GM18861 (cell line): ENCODE data around the gene ELP4.
"Not testable (repeated sequence)": the region's sequence is repeated elsewhere in the genome, so short reads cannot be mapped to it uniquely, and the experiment has no call there.

Source experiments
- ATAC-seq: cut with Tn5 transposase; IDR thresholded peaks from one replicate; pipeline ENCODE4 v1.9.1; 2021; ENCODE audit not compliant: unreplicated experiment

ELP4 gene

DNA sequence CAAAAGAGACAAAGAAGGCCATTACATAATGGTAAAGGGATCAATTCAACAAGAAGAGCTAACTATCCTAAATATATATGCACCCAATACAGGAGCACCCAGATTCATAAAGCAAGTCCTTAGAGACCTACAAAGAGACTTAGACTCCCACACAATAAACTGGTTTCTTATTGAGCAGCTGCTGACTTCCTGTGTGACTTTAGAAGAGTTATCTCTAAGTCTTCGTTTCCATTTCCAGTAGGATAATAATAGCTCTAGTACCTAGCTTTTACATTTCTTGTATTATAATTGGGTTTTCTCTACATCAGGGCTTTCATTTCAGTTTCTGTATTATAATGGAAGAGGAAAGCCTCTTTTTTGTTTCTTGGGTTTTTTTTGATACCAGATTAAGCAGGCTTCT is 187.5 kb downstream of the ELP4 start:
- ATAC-seq, result not testable (repeated sequence)

DNA sequence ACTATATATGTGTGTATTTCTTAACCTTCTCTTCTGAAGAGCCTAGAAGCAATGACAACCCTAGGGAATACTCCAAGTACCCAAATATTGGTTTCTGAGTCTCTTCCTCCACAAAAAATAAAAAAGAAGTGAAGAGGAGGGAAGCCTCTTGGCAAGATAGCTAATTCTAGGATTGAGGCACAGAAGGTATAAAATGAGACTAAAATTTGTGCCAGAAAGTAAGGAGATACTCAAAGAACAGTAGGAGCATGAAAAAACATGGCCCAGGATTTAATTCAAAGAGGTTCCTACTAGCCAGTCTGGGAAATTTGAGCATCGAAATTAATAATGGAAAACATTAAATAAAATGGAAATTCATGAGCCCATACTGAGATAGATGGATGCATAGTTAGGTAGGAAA is 189.5 kb downstream of the ELP4 start:
- no peak for ATAC-seq

DNA sequence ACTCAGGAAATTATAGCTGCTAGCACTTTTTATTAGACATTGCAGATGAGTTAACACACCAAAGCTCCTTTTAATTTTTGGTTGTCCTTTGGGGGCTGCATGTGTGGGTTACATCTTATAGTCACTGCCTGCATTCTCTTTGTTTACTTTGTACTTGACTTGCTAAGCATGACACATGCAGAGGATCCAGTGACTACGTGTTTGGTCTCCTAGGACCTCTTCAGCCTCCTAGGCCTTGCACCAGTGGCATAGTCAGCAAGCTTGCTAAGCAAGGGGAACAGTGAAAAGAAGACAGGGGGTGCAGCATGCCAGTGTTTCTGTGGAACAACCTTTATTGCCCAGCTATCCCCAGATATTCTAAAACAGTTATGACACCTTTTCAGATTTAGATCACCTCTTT is 193.4 kb downstream of the ELP4 start:
- ATAC-seq, result no peak

DNA sequence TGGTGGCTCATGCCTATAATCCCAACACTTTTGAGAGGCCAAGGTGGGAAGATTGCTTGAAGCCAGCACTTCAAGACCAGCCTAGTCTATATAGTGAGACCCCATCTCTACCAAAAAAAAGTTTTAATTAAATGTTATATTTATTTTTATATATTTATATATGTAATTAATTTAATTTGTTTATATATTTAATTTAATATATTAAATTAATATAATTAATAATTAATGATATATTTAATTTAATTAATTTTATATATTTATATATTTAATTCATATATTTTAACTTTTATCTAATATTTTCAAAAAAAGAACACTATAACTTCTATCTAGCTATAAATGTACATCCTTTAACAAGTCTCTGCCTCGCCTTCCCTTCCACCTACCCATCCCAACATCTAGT is 196.8 kb downstream of the ELP4 start:
- no peak for ATAC-seq

DNA sequence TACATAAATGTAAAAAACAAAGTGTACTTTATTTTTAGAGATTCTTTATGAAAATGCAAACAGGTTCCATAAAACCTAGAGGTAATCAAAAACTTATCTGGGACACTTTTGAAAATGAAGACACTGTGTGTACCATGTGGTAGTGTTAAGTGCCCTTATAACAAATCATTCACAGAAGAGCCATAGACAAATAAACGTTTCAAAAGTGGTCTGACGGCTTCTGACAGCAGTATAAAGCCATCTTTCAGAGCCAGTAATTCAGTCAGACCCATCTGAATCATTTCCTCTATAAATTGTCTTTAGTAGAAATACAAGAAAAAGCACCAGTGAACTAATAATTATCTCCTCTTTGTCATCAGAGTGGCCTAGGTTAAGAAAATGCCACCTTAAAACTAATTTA is 201.6 kb downstream of the ELP4 start:
- ATAC-seq, result no peak

DNA sequence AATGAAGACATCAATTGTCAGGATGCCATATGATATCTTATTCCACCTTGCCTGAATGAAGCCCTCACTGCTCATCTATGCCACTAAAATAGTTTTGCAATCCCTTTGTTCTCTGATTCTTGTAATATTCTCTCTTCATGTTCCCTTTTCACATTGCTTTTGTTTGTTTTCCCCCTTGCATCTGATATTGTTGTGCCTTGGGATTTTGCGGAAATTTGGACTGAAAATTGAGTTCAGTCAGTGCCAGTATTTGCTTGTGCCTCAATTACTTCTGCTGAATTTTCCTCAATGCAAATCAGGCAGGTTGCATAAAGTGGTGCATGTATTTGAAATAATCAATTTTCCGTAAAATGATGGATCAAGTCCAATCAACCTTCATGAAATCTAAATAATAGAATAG is 203.3 kb downstream of the ELP4 start:
- ATAC-seq, result no peak

DNA sequence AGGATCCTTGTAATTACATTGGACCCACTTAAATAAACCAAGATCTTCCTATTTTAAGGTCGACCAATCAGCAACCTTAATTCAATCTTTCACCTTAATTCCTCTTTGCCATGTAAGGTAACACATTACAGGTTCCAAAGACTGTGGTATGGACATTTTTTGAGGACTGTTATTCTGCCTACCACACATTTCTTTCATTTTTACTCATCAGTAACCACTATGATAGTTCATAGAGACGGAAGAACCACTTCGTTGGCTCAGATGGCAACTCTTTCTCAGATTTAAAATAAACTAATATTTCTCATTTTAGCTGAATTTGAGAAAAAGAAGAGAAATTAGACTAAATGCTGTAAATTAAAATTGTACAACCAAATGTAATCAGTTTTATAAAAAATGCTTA is 205.3 kb downstream of the ELP4 start:
- ATAC-seq, result peak; percentile 79

DNA sequence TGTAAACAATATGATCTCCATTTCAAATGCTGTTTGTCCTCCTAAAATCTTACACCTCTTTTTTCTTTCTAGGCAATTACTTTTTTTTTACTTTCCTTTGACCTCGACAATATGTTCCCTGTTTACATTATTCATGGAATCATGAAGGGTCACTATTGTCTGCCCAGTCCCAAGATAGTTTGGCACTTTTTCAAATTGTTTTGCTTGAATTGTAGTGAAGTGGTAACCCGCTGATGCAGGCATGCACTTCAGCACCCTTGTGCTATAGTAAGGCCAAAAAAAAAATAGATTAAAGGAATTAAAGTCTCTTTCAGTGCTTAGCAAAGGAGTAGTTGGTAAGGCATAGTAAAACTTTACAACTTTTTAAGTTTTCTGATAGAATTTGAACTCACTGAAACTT is 210.7 kb downstream of the ELP4 start:
- ATAC-seq, result no peak

DNA sequence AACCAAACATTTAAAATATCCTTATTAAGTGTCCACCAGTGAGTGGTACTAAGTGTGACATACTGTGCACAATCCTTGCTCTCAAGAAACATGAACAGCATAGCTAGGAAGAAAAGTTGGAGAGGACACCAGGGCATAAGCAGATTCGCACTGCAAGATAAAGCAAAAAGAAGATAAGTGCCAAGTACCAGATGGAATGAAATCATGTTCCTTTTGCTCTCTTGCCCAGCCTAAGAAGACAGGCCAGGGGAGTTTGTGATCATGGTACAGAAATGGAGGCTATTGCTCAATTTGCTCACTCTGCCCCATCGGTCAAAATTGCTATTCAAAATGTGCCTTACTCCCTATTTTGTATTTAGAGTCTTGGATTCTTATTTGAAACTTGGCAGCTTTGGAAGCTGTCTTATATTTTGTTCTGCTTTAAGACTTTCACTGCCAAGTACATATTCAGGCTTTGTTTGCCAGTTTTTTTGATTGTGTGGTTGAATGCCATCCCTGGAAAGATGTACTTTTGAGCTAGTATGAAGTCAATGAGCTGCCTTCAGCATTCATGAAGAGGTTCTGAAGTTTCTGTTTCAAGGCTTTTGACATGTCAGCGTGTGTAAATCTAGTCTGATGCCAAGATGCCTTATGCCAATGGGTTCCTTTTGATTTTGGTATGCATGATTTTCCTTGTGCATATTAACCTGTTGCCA is 211.3 kb downstream of the ELP4 start:
- no peak for ATAC-seq

DNA sequence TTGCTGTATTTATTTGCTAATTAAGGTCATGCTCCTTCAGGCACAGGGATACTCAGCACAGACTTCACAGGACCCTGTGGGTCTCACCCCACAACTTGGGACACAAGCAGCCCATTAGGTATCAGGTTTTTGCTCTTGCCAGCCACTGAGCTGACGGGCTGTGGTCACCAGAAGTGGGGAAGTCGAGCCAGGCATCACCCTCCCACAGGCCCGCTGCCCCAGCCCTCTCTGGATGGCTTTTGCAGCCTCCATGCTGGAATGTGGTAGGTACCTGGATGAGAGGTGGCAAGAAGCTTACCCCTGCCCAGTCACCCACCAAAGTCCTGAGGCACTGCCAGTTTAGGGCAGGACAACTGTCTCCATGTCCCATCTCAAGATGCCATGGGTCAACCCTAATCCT is 213.2 kb downstream of the ELP4 start:
- ATAC-seq, result no peak

DNA sequence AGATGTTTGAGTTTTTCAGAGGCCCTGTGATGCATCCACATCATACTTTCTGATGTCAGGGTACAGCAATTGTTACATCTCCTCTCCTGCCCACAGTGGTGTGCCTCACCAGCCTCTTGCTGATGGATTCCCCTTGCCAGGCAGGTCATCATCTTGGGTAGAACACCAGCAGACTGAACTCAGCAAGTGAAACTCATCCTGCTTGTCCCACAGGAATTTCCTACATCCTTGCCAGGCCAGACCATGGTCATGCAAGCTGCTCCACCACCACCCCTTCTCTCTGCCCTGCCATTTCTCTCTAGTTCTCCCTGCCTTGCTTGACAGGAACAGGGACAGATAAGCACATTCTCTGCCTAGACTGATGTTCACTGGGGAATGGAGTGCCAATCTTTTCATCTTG is 215.6 kb downstream of the ELP4 start:
- ATAC-seq, result no peak

DNA sequence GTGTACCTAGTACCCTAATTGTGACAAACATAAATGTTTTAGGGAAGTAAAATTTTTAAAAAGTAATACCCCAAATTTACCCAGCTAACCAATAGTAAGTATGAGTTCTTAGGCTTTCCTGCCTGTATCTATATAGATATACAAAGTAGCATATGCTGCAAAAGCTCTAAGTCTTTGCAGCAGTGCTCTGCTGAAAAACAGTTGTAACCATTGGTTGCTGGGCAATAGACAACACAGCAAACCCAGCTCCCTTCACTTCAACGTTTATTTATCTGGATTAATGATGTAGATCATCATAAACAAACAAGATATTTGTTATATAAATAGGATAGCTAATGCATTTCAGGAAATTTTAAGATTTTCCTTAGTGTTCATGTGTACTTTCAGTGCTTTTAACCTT is 218.9 kb downstream of the ELP4 start:
- no peak for ATAC-seq

DNA sequence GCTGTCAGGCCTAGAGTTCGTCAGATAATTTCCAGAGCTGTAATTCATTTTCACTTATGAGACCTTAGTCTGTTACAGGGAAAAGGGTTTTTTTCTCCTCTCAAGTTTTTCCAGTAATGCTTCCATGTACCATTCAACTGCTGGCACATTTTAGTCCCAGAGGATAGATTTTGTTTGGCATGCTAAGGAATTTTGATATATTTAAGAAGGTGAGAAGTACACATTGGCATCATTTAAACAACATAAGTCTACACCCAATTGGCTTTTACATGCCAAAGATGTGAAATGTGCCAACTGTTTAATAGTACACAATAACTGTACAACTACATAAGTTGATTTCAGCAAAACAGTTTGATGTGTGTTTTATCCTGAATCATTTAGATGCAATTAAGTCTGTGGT is 230.6 kb downstream of the ELP4 start:
- no peak for ATAC-seq

DNA sequence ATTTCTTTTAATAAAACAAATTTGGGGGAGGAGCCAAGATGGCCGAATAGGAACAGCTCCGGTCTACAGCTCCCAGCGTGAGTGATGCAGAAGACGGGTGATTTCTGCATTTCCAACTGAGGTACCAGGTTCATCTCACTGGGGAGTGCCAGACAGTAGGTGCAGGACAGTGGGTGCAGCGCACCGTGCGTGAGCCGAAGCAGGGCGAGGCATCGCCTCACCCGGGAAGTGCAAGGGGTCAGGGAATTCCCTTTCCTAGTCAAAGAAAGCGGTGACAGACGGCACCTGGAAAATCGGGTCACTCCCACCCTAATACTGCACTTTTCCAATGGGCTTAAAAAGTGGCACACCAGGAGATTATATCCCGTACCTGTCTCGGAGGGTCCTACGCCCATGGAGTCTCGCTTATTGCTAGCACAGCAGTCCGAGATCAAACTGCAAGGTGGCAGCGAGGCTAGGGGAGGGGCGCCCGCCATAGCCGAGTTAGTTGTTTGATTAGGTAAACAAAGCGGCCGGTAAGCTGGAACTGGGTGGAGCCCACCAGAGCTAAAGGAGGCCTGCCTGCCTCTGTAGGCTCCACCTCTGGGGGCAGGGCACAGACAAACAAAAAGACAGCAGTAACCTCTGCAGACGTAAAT is 231.3 kb downstream of the ELP4 start:
- not testable (repeated sequence) for ATAC-seq

DNA sequence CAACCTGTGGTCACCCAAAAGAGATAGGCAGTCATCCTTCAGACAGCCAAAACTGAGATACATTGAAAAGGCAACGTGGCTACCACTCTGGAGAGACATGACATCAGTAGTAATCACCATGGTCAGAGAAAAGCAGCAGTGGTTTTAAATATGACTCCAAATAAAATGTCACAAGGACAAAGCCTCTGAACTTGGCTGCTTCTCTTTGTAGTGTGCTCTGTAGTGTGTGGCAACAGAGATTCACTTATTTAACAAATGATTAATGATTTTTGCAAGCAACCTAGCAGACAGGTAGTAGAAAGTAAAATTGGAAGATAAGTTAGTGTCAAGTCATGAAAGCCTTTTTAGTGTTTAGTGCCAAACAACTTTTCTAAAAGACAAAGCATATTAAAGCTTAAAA is 238.0 kb downstream of the ELP4 start:
- ATAC-seq, result no peak

DNA sequence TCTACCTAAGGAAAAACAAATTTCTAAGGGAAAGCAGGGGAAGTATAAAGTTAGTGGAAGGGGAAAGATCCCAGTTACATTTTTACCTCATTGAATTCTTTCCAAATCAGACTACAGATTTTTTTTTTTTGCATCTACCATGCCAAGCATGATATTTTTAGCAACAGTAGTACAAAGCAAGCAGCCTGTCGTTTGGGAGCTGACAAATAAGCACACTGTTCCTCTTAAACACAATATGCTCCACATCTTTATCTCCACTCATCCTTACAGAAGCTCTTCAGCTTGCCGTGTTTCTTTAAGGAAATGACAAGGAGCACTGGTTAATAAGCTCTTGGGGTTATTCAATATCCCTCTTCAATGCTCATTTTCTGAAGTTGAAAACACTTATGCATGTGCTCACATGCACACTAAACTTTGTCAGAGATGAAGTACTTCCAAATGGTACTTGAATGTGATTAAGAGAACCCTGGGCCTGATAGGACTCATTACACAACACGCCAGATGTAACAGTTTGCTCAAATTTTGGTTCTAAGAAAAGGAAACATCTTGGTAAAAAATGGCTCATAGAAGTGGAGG is 247.8 kb downstream of the ELP4 start:
- no peak for ATAC-seq

DNA sequence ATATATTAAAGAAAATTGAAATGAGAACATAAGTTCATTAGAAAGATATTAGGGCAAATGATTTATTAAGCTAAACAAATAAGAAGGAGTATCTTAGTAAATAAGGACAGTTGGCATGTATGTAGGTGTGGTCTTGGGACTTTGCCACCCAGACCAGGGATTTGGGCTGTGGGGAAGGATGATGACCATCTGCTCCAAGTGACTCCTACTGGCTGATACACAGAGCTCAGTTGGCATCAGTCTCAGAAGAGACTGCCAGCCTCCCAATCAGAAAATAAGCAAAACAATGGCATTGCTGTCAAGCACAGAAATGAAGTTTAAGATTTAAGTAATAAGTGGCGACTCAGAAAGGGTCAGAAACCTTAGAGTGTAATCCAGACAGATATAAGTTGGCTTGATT is 252.1 kb downstream of the ELP4 start:
- ATAC-seq, result no peak

DNA sequence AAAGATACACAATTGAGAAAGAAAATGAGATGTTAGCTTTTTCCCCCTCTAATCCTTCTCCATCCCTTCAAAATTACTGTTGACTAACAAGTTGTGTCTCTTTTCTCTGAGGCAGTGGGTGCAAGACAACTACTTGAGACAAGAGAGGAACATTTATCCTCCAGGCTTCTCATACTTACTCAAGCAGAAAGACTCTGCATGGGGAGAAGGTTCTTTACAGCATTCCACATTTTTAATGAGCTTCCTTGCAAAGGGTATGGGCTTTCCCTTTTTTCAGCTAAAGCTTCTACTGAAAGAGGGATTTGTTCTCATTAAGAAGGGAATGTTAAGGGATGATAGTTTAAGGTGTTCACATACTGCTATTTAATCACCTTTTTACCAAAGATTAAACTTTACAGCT is 253.7 kb downstream of the ELP4 start:
- ATAC-seq, result no peak

DNA sequence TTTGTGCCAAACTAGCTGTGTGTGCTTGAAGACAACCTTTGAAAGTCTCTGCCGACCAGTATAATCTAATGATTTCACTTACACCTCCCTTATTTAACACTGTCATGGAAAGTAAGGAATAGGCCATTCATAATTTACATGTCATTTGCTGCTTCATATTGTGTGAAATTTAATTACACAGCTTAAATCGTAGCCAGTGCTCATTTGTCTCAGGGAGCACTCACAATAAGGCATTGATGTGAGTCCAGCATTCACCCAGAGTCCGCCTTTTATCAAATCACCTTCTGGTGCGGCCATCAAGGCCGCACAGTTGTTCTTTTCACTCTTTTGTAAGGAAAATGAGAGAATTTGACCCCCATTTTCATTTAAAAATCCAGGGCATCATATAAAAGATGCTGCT is 254.7 kb downstream of the ELP4 start:
- no peak for ATAC-seq

DNA sequence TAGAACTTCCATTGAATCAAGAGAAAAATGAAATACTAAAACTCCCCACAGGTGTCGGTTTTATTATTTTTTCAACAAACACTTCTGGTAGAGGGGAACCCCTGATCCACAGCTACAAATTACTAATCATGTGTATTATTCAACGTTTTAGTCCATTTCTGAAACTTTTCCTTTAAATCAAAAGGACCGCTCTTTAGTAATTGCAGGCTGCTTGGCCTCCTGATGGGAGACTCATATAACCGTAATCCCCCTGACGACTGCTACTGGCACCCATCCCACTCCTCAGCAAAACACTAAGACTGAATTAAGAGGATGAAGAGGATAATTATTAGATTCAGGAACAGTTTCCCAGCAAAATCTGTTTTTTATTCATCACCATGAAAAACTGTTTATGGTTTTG is 255.2 kb downstream of the ELP4 start:
- ATAC-seq, result no peak

DNA sequence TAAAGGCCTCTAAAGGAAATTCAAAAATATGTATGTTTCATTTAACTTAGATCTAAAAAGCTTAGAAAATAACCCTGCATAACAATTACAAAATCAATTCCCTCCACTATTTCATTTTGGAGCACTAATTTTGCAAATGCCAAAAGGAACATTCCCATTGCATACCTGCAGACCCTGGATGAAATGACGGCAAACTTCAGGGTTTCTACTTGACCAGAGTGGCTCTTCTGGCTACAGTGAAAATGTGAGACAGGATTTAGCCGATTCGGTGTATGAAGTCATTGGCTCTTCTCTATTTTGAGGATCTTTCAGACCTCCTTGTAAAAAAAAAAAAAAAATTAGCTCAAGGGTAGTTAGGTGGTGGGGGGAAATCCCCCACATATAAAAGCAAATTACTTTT is 257.5 kb downstream of the ELP4 start:
- no peak for ATAC-seq

DNA sequence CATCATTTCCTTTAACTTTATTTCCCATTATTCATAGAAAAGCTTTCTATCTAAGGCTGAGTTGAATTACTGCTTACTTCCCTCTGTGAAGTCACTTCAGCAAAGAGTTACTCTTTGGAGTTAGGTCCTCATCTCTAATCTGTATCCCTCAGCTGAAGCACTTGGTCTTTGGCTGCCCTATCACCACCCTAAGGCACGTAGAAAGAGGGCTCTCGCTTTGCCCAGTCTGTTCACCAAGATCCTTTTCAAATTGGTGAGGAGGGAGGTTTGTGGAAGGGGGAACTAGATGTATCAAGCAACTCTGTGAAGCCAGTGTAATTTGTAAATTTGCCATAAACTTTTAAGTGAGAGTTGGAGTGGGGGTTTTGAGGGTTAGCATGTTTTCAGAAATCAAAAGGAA is 258.1 kb downstream of the ELP4 start:
- ATAC-seq, result no peak
